Heart left ventricle (tissue), 16 donors: ENCODE results near the gene TJP3. TPM values are rescaled to one million over a fixed set of nuclear protein-coding genes. Genes with fewer than 3 reads are reported as not detected.
A peak's percentile ranks its signal among the peaks of the same experiment; 100 is the strongest.

Experiments
- ATAC-seq, 4 donors: fragments of 200-7000 bp; cut with Tn5 transposase; one replicate each; pipeline ENCODE4 v1.9.1; 2020 to 2022; ENCODE audit warnings: moderate library complexity in 4 of 4, mild to moderate bottlenecking in 3 of 4, moderate number of reproducible peaks in 1 of 4
- DNase-seq, 5 donors: peaks; one replicate each; pipeline ENCODE4 v3.0.0-alpha.2; 2020
- H3K27ac ChIP-seq, 12 donors: fragments of 200-600 bp; sonication (generic) in 4 of 12; one replicate each; pipeline versions ENCODE4 v1.5.0 to v1.8.0; 2016 to 2022; ENCODE audit warnings: mild to moderate bottlenecking in 2 of 12
- H3K27me3 ChIP-seq, 9 donors: fragments of 200-600 bp; sonication (generic) in 2 of 9; one replicate each; pipeline versions ENCODE4 v1.5.1 to v1.8.0; 2016 to 2022; ENCODE audit warnings: mild to moderate bottlenecking in 3 of 9
- H3K36me3 ChIP-seq, 9 donors: fragments of 200-600 bp; sonication (generic) in 2 of 9; one replicate each; pipeline versions ENCODE4 v1.5.0 to v1.8.0; 2018 to 2022; ENCODE audit warnings: mild to moderate bottlenecking in 2 of 9
- H3K4me1 ChIP-seq, 12 donors: fragments of 200-600 bp; sonication (generic) in 4 of 12; one replicate each; pipeline versions ENCODE4 v1.5.0 to v1.8.0; 2016 to 2022; ENCODE audit warnings: mild to moderate bottlenecking in 3 of 12
- H3K4me3 ChIP-seq, 12 donors: fragments of 200-600 bp; sonication (generic) in 4 of 12; one replicate each; pipeline versions ENCODE4 v1.5.0 to v1.8.0; 2017 to 2022; ENCODE audit warnings: mild to moderate bottlenecking in 9 of 12, moderate library complexity in 4 of 12
- H3K9me3 ChIP-seq, 12 donors: fragments of 200-600 bp; sonication (generic) in 4 of 12; one replicate each; pipeline versions ENCODE4 v1.5.0 to v1.8.0; 2016 to 2022; ENCODE audit warnings: mild to moderate bottlenecking in 1 of 12
- CTCF ChIP-seq, 12 donors: fragments of 200-600 bp; sonication (generic) in 4 of 12; IDR thresholded peaks; one replicate each; pipeline versions ENCODE4 v1.5.0 to v1.8.0; 2018 to 2022; ENCODE audit warnings: antibody characterized with exemption in 12 of 12, mild to moderate bottlenecking in 5 of 12
- POLR2A ChIP-seq, 2 donors: fragments of 450-650 bp; IDR thresholded peaks; one replicate each; pipeline ENCODE4 v1.6.1; 2017; ENCODE audit warnings: antibody characterized with exemption in 2 of 2, mild to moderate bottlenecking in 2 of 2, moderate library complexity in 2 of 2
- WGBS, 4 donors: extraction: QIAGEN DNeasy Blood & Tissue Kit in 2 of 4; methylation state at CpG; one replicate each; pipeline versions ENCODE4 v1.1.5 to v1.1.7; 2013 to 2018; 5-methylcytosine and 5-hydroxymethylcytosine counted together
- intact Hi-C, 10 donors: fragments of 100-400 bp; cut with DNase I; formaldehyde crosslinking; loops; one replicate each; pipeline versions ENCODE4 v1.11.1 to v1.14.2; 2022
- polyA plus RNA-seq, 2 donors: library from polyadenylated mRNA; stranded (reverse); fragments of 200-250 nt; gene quantifications; one replicate each; pipeline ENCODE4 v1.2.3, GENCODE V29; 2013
- total RNA-seq, 9 donors: library from RNA; depleted of rRNA in 2 of 9; stranded (reverse); fragments of >200 nt in 2 of 9; fragmentation: NEBNext Ultra II Directional in 3 of 9; extraction: Animal tissue kit (Norgen Biotek cat#: 25700) in 3 of 9; gene quantifications; one replicate each; pipeline versions ENCODE4 v1.1.0 to v1.2.4, GENCODE V29; 2016 to 2023
- donor health status: ischemic (EF 13 %, LVEDD 7.1; RV severe dilation, severe dysfunction).
- donor health status: healthy with polysubstance abuse.
- donor health status: DM: no; HTN: yes; CAD: no.
- donor health status: DM: no; HTN: no; CAD: no.
- donor health status: ischemic (EF 25% LVEDD 6.9; RV normal size, moderate dysfunction).
- donor health status: ischemic (EF 25% LVEDD 5.7; RV mildly dilated, moderate dysfunction).
- donor health status: healthy.
- donor health status: DM: yes; HTN: yes; CAD: no.
- donor health status: ischemic (EF 35%, LVEDD 5.7; RV mildly dilated, moderate dysfunction).
- donor health status: nonischemic (EF 11% LVEDD 7.7; RV severe dilation, severe dysfunction).
- donor health status: DM: yes; HTN: yes; CAD: no.
- donor health status: PGD.
- donor health status: ischemic (EF 29% LVEDD 5.4; RV normal size, mild dysfunction).
- donor health status: nonischemic (EF 23%, LVEDD 6.1; RV moderate dilation, normal function).

Gene TJP3
- total and polyA plus RNA-seq, 11 donors, result 0.06 to 0.48 (median 0.41) TPM; not detected in 8

GRCh38 chr19:3687774-3688706, 20.1 kb upstream of the TJP3 start:
- intact Hi-C loops, result no loop called here
- DNase-seq (peak in 1 of 5 donors; percentile 43), ATAC-seq (peak in 1 of 4 donors; percentile 3)
- WGBS, 4 donors, result 52 to 71% (median 57%) methylated on average over 7 to 55 of the region's 55 CpGs
- H3K4me3 ChIP-seq, result peak overlapping the region in 6 of 12 donors; percentile 4 to 45 (median 15)
- peaks cover 0 to 37% (median 18%) of the 10 kb centered on the region in 12 donors for H3K4me1 ChIP-seq
- TF ChIP-seq POLR2A (IDR thresholded peaks at IDR 0.05) (no peak), CTCF (IDR thresholded peaks at IDR 0.05) (no peak)
- peaks cover 0 to 13% (median 0%) of the 10 kb centered on the region in 9 donors for H3K36me3 ChIP-seq
- H3K27ac ChIP-seq, result peak overlapping the region in 8 of 12 donors; percentile 15 to 65 (median 42)
- peaks cover 0 to 14% (median 3%) of the 10 kb centered on the region in 12 donors for H3K9me3 ChIP-seq
- no peaks in the 10 kb centered on the region for H3K27me3 ChIP-seq

- H3K4me1 ChIP-seq, result peaks cover 0 to 32% (median 14%) of the 10 kb centered on the region in 12 donors
- DNase-seq, result no peak
- ATAC-seq, result no peak
- TF ChIP-seq POLR2A (IDR thresholded peaks at IDR 0.05) (no peak), CTCF (IDR thresholded peaks at IDR 0.05) (no peak)
- peaks cover 0 to 14% (median 0%) of the 10 kb centered on the region in 9 donors for H3K36me3 ChIP-seq
- H3K9me3 ChIP-seq, result peaks cover 0 to 6% (median 0%) of the 10 kb centered on the region in 12 donors
- intact Hi-C loops, result no loop called here
- no peak overlapping the region for H3K4me3 ChIP-seq
- peak overlapping the region in 1 of 12 donors; percentile 94 for H3K27ac ChIP-seq
- 95 to 96% (median 96%) methylated on average over 30 to 31 of the region's 31 CpGs for WGBS, 4 donors
- H3K27me3 ChIP-seq, result no peaks in the 10 kb centered on the region
Observed at GRCh38 chr19:3690551-3691371, 17.4 kb upstream of the TJP3 start.

- no peak for ATAC-seq
- TF ChIP-seq POLR2A (IDR thresholded peaks at IDR 0.05) (no peak), CTCF (IDR thresholded peaks at IDR 0.05) (no peak)
- Histone ChIP-seq H3K4me3 (no peak overlapping the region), H3K27me3 (no peaks in the 10 kb centered on the region), H3K4me1 (peaks cover 0 to 32% (median 14%) of the 10 kb centered on the region in 12 donors), H3K36me3 (peaks cover 0 to 14% (median 0%) of the 10 kb centered on the region in 9 donors), H3K9me3 (peaks cover 0 to 6% (median 0%) of the 10 kb centered on the region in 12 donors), H3K27ac (peak overlapping the region in 1 of 12 donors; percentile 94)
- intact Hi-C loops, result no loop called here
- WGBS, 4 donors, result 94 to 96% (median 94%) methylated on average over 16 of the region's 16 CpGs
- DNase-seq, result no peak
Observed at GRCh38 chr19:3691372-3691716, 16.8 kb upstream of the TJP3 start.
